ENCODE data around the gene LYZL2. TPM values are rescaled to one million over a fixed set of nuclear protein-coding genes. Genes with fewer than 3 reads are reported as not detected.
A peak's percentile ranks its signal among the peaks of the same experiment; 100 is the strongest.

Gene LYZL2
- total and polyA plus RNA-seq, 2 of the 8 experiments (the other 6 are each of a cell fraction or from before 2014, with no cell fraction given), result not detected

- Histone ChIP-seq H2BK12ac (ENCODE audit: low read depth, low read length) (peak overlapping the region; percentile 75; the same call in 1 of the 2 replicates), H2BK20ac (ENCODE audit: low read length) (no peak overlapping the region; the same call in 1 of the 2 replicates), H3K4ac (replicated peaks; ENCODE audit: insufficient read length, low read depth, low read length) (no peak overlapping the region), H2BK15ac (ENCODE audit: low read length) (no peak overlapping the region), H3K23ac (ENCODE audit: insufficient read length) (no peak overlapping the region), H3K9ac (replicated peaks in 1 of 4; ENCODE audit: extremely low read depth in 1 of 4, low read depth in 3 of 4, low read length in 3 of 4) (no peak overlapping the region), H4K8ac (ENCODE audit: extremely low read depth, insufficient read depth, low read length) (no peak overlapping the region), H2BK5ac (ENCODE audit: low read depth, low read length) (peak overlapping the region; percentile 66; the same call in 1 of the 2 replicates), H3K4me1 (replicated peaks in 1 of 4; ENCODE audit: control insufficient read depth in 3 of 4, insufficient read depth in 4 of 4, low read length in 3 of 4) (peaks cover 0 to 5% (median 0%) of the 10 kb centered on the region in 4 experiments; a peak in 1 of 7 replicates), H3K14ac (ENCODE audit: insufficient read length) (no peak overlapping the region), H3K79me1 (ENCODE audit: low read depth, low read length) (no peaks in the 10 kb centered on the region), H3K27me3 (replicated peaks in 1 of 4; ENCODE audit: control insufficient read depth in 3 of 4, extremely low read depth in 1 of 4, insufficient read depth in 3 of 4, low read length in 3 of 4) (no peaks in the 10 kb centered on the region), H3K18ac (ENCODE audit: extremely low read depth, low read length) (no peak overlapping the region), H3K56ac (replicated peaks; ENCODE audit: insufficient read length, low read depth, low read length) (no peak overlapping the region), H2AK5ac (ENCODE audit: low read depth, low read length) (peak overlapping the region; percentile 39; the same call in 1 of the 2 replicates), H3K9me3 (ENCODE audit: insufficient read depth in 2 of 2, low read depth in 1 of 2, low read length in 1 of 2) (no peaks in the 10 kb centered on the region), H4K5ac (ENCODE audit: insufficient read length, low read depth, low read length) (no peak overlapping the region), H2BK120ac (replicated peaks; ENCODE audit: low read depth, low read length) (no peak overlapping the region), H3K27ac (ENCODE audit: low read depth, low read length) (no peak overlapping the region), H4K20me1 (replicated peaks in 1 of 2; ENCODE audit: control insufficient read depth in 1 of 2, insufficient read depth in 2 of 2, low read length in 2 of 2) (no peaks in the 10 kb centered on the region), H4K91ac (replicated peaks; ENCODE audit: insufficient read length, low read length) (no peak overlapping the region), H3K4me2 (ENCODE audit: insufficient read depth in 1 of 2, low read depth in 2 of 2, low read length in 2 of 2) (no peak overlapping the region), H3K36me3 (ENCODE audit: control insufficient read depth in 2 of 4, insufficient read depth in 4 of 4, low read length in 3 of 4) (no peaks in the 10 kb centered on the region), H3K79me2 (ENCODE audit: control insufficient read depth in 1 of 2, insufficient read depth in 2 of 2, low read length in 2 of 2) (no peaks in the 10 kb centered on the region), H3K4me3 (ENCODE audit: extremely low read depth in 1 of 4, insufficient read depth in 2 of 4, low read depth in 3 of 4, low read length in 4 of 4) (no peak overlapping the region), H3K23me2 (ENCODE audit: low read depth, low read length) (peaks cover 2% of the 10 kb centered on the region; the same call in 1 of the 2 replicates), H2AFZ (ENCODE audit: low read length) (no peak overlapping the region)
- DNase-seq (ENCODE audit: low read depth in 1 of 2, low spot score in 2 of 2) (no peak), FAIRE-seq (no peak)
- CTCF ChIA-PET (ENCODE audit: partially characterized antibody), result no interaction called here
- WGBS, 2 experiments (ENCODE audit: extremely low coverage in 1 of 2, insufficient coverage in 1 of 2, insufficient read length in 1 of 2, insufficient replicate concordance in 2 of 2, low coverage in 1 of 2, low lambda C conversion rate in 2 of 2, missing lambda C conversion rate in 1 of 2), result 85% methylated on average over 11 of the region's 13 CpGs; no CpG with 5 or more reads in 1 of the 2 experiments
- POLR2A ChIA-PET (ENCODE audit: partially characterized antibody), result no interaction called here
- TF ChIP-seq RAD21 (IDR thresholded peaks at IDR 0.05 in 1 of 2, conservative IDR thresholded peaks at IDR 0.05 in 1 of 2; ENCODE audit: low read depth in 2 of 2, low read length in 2 of 2) (no peak), CHD1 (IDR thresholded peaks at IDR 0.05; ENCODE audit: low read depth, low read length) (no peak), ASH2L (IDR thresholded peaks at IDR 0.05; ENCODE audit: low read length) (no peak), SIRT6 (IDR thresholded peaks at IDR 0.05; ENCODE audit: low read length) (no peak), NANOG (IDR thresholded peaks at IDR 0.05; ENCODE audit: insufficient read depth, low read depth, low read length, poor library complexity, severe bottlenecking) (no peak), BACH1 (IDR thresholded peaks at IDR 0.05; ENCODE audit: low read length) (no peak), GABPA (IDR thresholded peaks at IDR 0.05; ENCODE audit: borderline replicate concordance, insufficient read depth, low read length) (no peak), BRCA1 (IDR thresholded peaks at IDR 0.05; ENCODE audit: low read depth, low read length) (no peak), RXRA (IDR thresholded peaks at IDR 0.05; ENCODE audit: insufficient read depth, low read depth, low read length) (no peak), TCF12 (IDR thresholded peaks at IDR 0.05; ENCODE audit: low read depth, low read length) (no peak), PHF8 (conservative IDR thresholded peaks at IDR 0.05; ENCODE audit: low read depth, low read length) (no peak), POLR2AphosphoS5 (IDR thresholded peaks at IDR 0.05; ENCODE audit: low read depth, low read length) (no peak)
These were observed 46.5 kb upstream of the LYZL2 start for GRCh38 chr10:30675791-30676718.
